HAP-1 (cell line): ENCODE data around the gene MISP3.
"Not testable (repeated sequence)": the region's sequence is repeated elsewhere in the genome, so short reads cannot be mapped to it uniquely, and the experiment has no call there.

Experiments used
- DNase-seq, 2 experiments: peaks; one replicate each; pipeline ENCODE4 v3.0.0-alpha.2; 2016 to 2020; ENCODE audit warnings: low spot score in 2 of 2
- H3K27me3 ChIP-seq: fragments of 250-450 bp; sonication (Bioruptor Pico); 2 replicates; pipeline ENCODE4 v1.5.1; 2020; ENCODE audit warnings: low read depth, mild to moderate bottlenecking, moderate library complexity
- H3K36me3 ChIP-seq: fragments of 250-450 bp; sonication (Bioruptor Pico); replicated peaks from 2 replicates; pipeline ENCODE4 v1.5.1; 2020; ENCODE audit warnings: mild to moderate bottlenecking
- H3K4me1 ChIP-seq: fragments of 250-450 bp; sonication (Bioruptor Pico); 2 replicates; pipeline ENCODE4 v1.5.1; 2020; ENCODE audit warnings: mild to moderate bottlenecking
- H3K4me3 ChIP-seq: fragments of 250-450 bp; sonication (Bioruptor Pico); 2 replicates; pipeline ENCODE4 v1.5.1; 2020; ENCODE audit warnings: mild to moderate bottlenecking, moderate library complexity
- H3K9me3 ChIP-seq: fragments of 250-450 bp; sonication (Bioruptor Pico); 2 replicates; pipeline ENCODE4 v1.5.1; 2020; ENCODE audit warnings: mild to moderate bottlenecking, moderate library complexity
- in situ Hi-C: fragments of 300-500 bp; cut with MboI; formaldehyde crosslinking; loops from 3 replicates; pipeline ENCODE4 v1.14.3; 2020; ENCODE audit warnings: low sequenced_read_pairs, inconsistent platforms, mixed read lengths

The MISP3 gene

GRCh38 chr19:14072535-14073260 lies at the start of gene MISP3:
TSS of gene MISP3 (plus strand) at chr19:14072786. CDS start at chr19:14073310, 524 bp downstream.
- H3K4me1 ChIP-seq = peaks cover 15% of the 10 kb centered on the region
- DNase-seq = peak in 1 of 2 experiments; percentile 66
- no peaks in the 10 kb centered on the region for H3K9me3 ChIP-seq
- no peaks in the 10 kb centered on the region for H3K36me3 ChIP-seq
- H3K4me3 ChIP-seq = peak within 1 kb of the TSS; percentile 62
- H3K27me3 ChIP-seq = no peaks in the 10 kb centered on the region
- in situ Hi-C loops = no loop called here

- DNase-seq = peak; percentile 79 to 82
- Histone ChIP-seq H3K36me3 (no peaks in the 10 kb centered on the region), H3K9me3 (no peaks in the 10 kb centered on the region), H3K27me3 (no peaks in the 10 kb centered on the region), H3K4me1 (peaks cover 11% of the 10 kb centered on the region), H3K4me3 (no peak overlapping the region)
- in situ Hi-C loops = loop anchor here (25.0 kb wide), 1 partner anchor 861 kb away; the partner anchor contains the start of genes IER2 and STX10
These were observed 49.0 kb upstream of the MISP3 start for GRCh38 chr19:14023404-14024235.

- H3K4me3 ChIP-seq, H3K36me3 ChIP-seq, DNase-seq, in situ Hi-C loops, H3K27me3 ChIP-seq, H3K9me3 ChIP-seq: not testable (repeated sequence)
- H3K4me1 ChIP-seq = peaks cover 10% of the 10 kb centered on the region
These were observed 45.9 kb upstream of the MISP3 start for GRCh38 chr19:14026652-14027192.

- Histone ChIP-seq H3K27me3 (no peaks in the 10 kb centered on the region), H3K4me3 (no peak within 1 kb of the TSS), H3K9me3 (no peaks in the 10 kb centered on the region), H3K36me3 (no peaks in the 10 kb centered on the region), H3K4me1 (peaks cover 8% of the 10 kb centered on the region)
- in situ Hi-C loops = no loop called here
- no peak for DNase-seq
These were observed 44.6 kb upstream of the MISP3 start, which contains the start of gene RLN3 for GRCh38 chr19:14027856-14028450. TSS of gene RLN3 (plus strand) at chr19:14028148. CDS start at chr19:14028205, 57 bp downstream.

- Histone ChIP-seq H3K9me3 (no peaks in the 10 kb centered on the region; the same call in 1 of the 2 replicates), H3K4me1 (peaks cover 4% of the 10 kb centered on the region), H3K36me3 (no peaks in the 10 kb centered on the region), H3K27me3 (no peaks in the 10 kb centered on the region), H3K4me3 (no peak overlapping the region)
- in situ Hi-C loops = no loop called here
- no peak for DNase-seq
These were observed 43.7 kb upstream of the MISP3 start for GRCh38 chr19:14028901-14029300.

- H3K36me3 ChIP-seq = no peaks in the 10 kb centered on the region
- peak overlapping the region; percentile 52 for H3K4me3 ChIP-seq
- no peak for DNase-seq
- no peaks in the 10 kb centered on the region for H3K27me3 ChIP-seq
- peaks cover 3% of the 10 kb centered on the region; the same call in 1 of the 2 replicates for H3K4me1 ChIP-seq
- no peaks in the 10 kb centered on the region; the same call in 1 of the 2 replicates for H3K9me3 ChIP-seq
- in situ Hi-C loops = no loop called here
These were observed 41.4 kb upstream of the MISP3 start for GRCh38 chr19:14030997-14031718.

- Histone ChIP-seq H3K4me1 (peaks cover 3% of the 10 kb centered on the region; the same call in 1 of the 2 replicates), H3K36me3 (no peaks in the 10 kb centered on the region), H3K9me3 (no peaks in the 10 kb centered on the region; the same call in 1 of the 2 replicates), H3K4me3 (peak within 1 kb of the TSS; percentile 52), H3K27me3 (no peaks in the 10 kb centered on the region)
- peak; percentile 37 to 80 for DNase-seq
- in situ Hi-C loops = no loop called here
These were observed 40.7 kb upstream of the MISP3 start, which contains the start of gene IL27RA for GRCh38 chr19:14031719-14032480. TSS of gene IL27RA (plus strand) at chr19:14031762. CDS start at chr19:14031873, 111 bp downstream.

GRCh38 chr19:14033946-14034345 lies 38.6 kb upstream of the MISP3 start:
- H3K4me3 ChIP-seq = no peak overlapping the region
- H3K4me1 ChIP-seq = peaks cover 3% of the 10 kb centered on the region; the same call in 1 of the 2 replicates
- in situ Hi-C loops = no loop called here
- no peaks in the 10 kb centered on the region; the same call in 1 of the 2 replicates for H3K9me3 ChIP-seq
- no peaks in the 10 kb centered on the region for H3K36me3 ChIP-seq
- no peaks in the 10 kb centered on the region for H3K27me3 ChIP-seq
- no peak for DNase-seq

- H3K4me3 ChIP-seq, H3K27me3 ChIP-seq, in situ Hi-C loops: not testable (repeated sequence)
These were observed 37.4 kb upstream of the MISP3 start for GRCh38 chr19:14035159-14035558.

GRCh38 chr19:14035706-14036105 lies 36.9 kb upstream of the MISP3 start:
- Histone ChIP-seq H3K27me3 (no peaks in the 10 kb centered on the region), H3K9me3 (no peaks in the 10 kb centered on the region; the same call in 1 of the 2 replicates), H3K36me3 (no peaks in the 10 kb centered on the region), H3K4me1 (peaks cover 3% of the 10 kb centered on the region; the same call in 1 of the 2 replicates), H3K4me3 (no peak overlapping the region)
- no peak for DNase-seq
- in situ Hi-C loops = no loop called here

More at GRCh38 chr19:14035159-14035558, 37.4 kb upstream of the MISP3 start:
- H3K4me1 ChIP-seq, H3K36me3 ChIP-seq, DNase-seq, H3K9me3 ChIP-seq: not testable (repeated sequence)

- in situ Hi-C loops = no loop called here
- no peak for DNase-seq
These were observed 33.4 kb upstream of the MISP3 start for GRCh38 chr19:14039181-14039580.

More at GRCh38 chr19:14039181-14039580, 33.4 kb upstream of the MISP3 start:
- Histone ChIP-seq H3K27me3 (no peaks in the 10 kb centered on the region), H3K36me3 (no peaks in the 10 kb centered on the region; the same call in 1 of the 2 replicates), H3K4me1 (no peaks in the 10 kb centered on the region), H3K4me3 (no peak overlapping the region), H3K9me3 (no peaks in the 10 kb centered on the region)
